RCC 7860 (cell line): Measurements from ENCODE around the gene PROKR1.
"Not testable (repeated sequence)": the region's sequence is repeated elsewhere in the genome, so short reads cannot be mapped to it uniquely, and the experiment has no call there.

Experiments used
- DNase-seq: peaks from one replicate; pipeline ENCODE4 v3.0.0-alpha.2; 2015; ENCODE audit warnings: low spot score
- FAIRE-seq: peaks from 2 replicates; lab custom pipeline; 2012; peaks lifted over from hg19 to GRCh38; lab: Jason Lieb, UNC

PROKR1 gene

GRCh38 chr2:68653538-68653982 lies 10.2 kb downstream of the PROKR1 start:
- FAIRE-seq (no peak), DNase-seq (no peak)

GRCh38 chr2:68658266-68658665 lies 14.9 kb downstream of the PROKR1 start:
- FAIRE-seq (no peak), DNase-seq (no peak)

GRCh38 chr2:68659081-68659480 lies 15.7 kb downstream of the PROKR1 start:
- no peak for FAIRE-seq
- DNase-seq, result no peak

- no peak for FAIRE-seq
These were observed 17.3 kb downstream of the PROKR1 start for GRCh38 chr2:68660658-68661057.

GRCh38 chr2:68662466-68662865 lies 19.1 kb downstream of the PROKR1 start:
- DNase-seq, result no peak
- no peak for FAIRE-seq

More at GRCh38 chr2:68660658-68661057, 17.3 kb downstream of the PROKR1 start:
- no peak for DNase-seq

- FAIRE-seq, result no peak
- no peak for DNase-seq
These were observed 20.2 kb downstream of the PROKR1 start for GRCh38 chr2:68663371-68664156.

- DNase-seq, result no peak
- FAIRE-seq, result no peak
These were observed 24.0 kb downstream of the PROKR1 start for GRCh38 chr2:68667371-68667770.

GRCh38 chr2:68669651-68670050 lies 26.3 kb downstream of the PROKR1 start:
- no peak for DNase-seq
- FAIRE-seq, result no peak

- DNase-seq, result no peak
- FAIRE-seq, result no peak
These were observed 28.6 kb downstream of the PROKR1 start for GRCh38 chr2:68671961-68672360.

GRCh38 chr2:68673631-68674030 lies 30.3 kb downstream of the PROKR1 start:
- FAIRE-seq (no peak), DNase-seq (no peak)

- DNase-seq (no peak), FAIRE-seq (no peak)
These were observed 32.1 kb downstream of the PROKR1 start for GRCh38 chr2:68675470-68675869.

GRCh38 chr2:68677837-68678236 lies 34.5 kb downstream of the PROKR1 start:
- FAIRE-seq, DNase-seq: not testable (repeated sequence)

- not testable (repeated sequence) for FAIRE-seq, DNase-seq
These were observed 36.0 kb downstream of the PROKR1 start for GRCh38 chr2:68679166-68679916.

GRCh38 chr2:68679917-68680267 lies 36.5 kb downstream of the PROKR1 start:
- not testable (repeated sequence) for FAIRE-seq, DNase-seq

- no peak for DNase-seq
- no peak for FAIRE-seq
These were observed 40.8 kb downstream of the PROKR1 start for GRCh38 chr2:68684197-68684596.

- DNase-seq (no peak), FAIRE-seq (no peak)
These were observed 42.8 kb downstream of the PROKR1 start for GRCh38 chr2:68686178-68686577.

GRCh38 chr2:68687018-68687417 lies 43.6 kb downstream of the PROKR1 start:
- FAIRE-seq, result no peak
- no peak for DNase-seq

- FAIRE-seq (no peak), DNase-seq (no peak)
These were observed 46.5 kb downstream of the PROKR1 start for GRCh38 chr2:68689553-68690537.

- no peak for DNase-seq
- FAIRE-seq, result no peak
These were observed 47.5 kb downstream of the PROKR1 start for GRCh38 chr2:68690851-68691250.

- DNase-seq (no peak), FAIRE-seq (no peak)
These were observed 49.1 kb downstream of the PROKR1 start for GRCh38 chr2:68692511-68692910.

- FAIRE-seq (no peak), DNase-seq (no peak)
These were observed 50.6 kb downstream of the PROKR1 start for GRCh38 chr2:68693951-68694350.
